Thoracic aorta (tissue), 2 donors: ENCODE measurements around the gene ELF3. TPM values are rescaled to one million over a fixed set of nuclear protein-coding genes. Genes with fewer than 3 reads are reported as not detected.

Experiments used
- ATAC-seq: fragments of 150-250 bp; one replicate; pipeline ENCODE4 v1.8.0; 2017; ENCODE audit warnings: low read depth; ENCODE audit not compliant: insufficient number of reproducible peaks, low FRiP score
- DNase-seq: peaks from one replicate; pipeline ENCODE4 v3.0.0-alpha.2; 2020; ENCODE audit warnings: low spot score
- H3K27ac ChIP-seq, 2 donors: fragments of 200-600 bp; sonication (generic); 1 replicate in 1 of 2; 2 replicates in 1 of 2; pipeline ENCODE4 v1.5.1; 2016; ENCODE audit warnings: mild to moderate bottlenecking in 2 of 2, moderate library complexity in 2 of 2
- H3K27me3 ChIP-seq: fragments of 200-600 bp; sonication (generic); replicated peaks from 2 replicates; pipeline ENCODE4 v1.6.0; 2016; ENCODE audit warnings: mild to moderate bottlenecking; ENCODE audit not compliant: insufficient read depth
- H3K36me3 ChIP-seq: fragments of 200-600 bp; sonication (generic); one replicate; pipeline ENCODE4 v1.5.1; 2016
- H3K4me1 ChIP-seq, 2 donors: fragments of 200-600 bp; sonication (generic); 1 replicate in 1 of 2; 2 replicates in 1 of 2; pipeline versions ENCODE4 v1.5.1 to v1.6.0; 2016; ENCODE audit warnings: low read depth in 2 of 2, mild to moderate bottlenecking in 1 of 2; ENCODE audit not compliant: control insufficient read depth in 1 of 2
- H3K4me3 ChIP-seq: fragments of 200-600 bp; sonication (generic); 2 replicates; pipeline ENCODE4 v1.5.1; 2016; ENCODE audit warnings: mild to moderate bottlenecking
- H3K9me3 ChIP-seq: fragments of 200-600 bp; sonication (generic); 2 replicates; pipeline ENCODE4 v1.5.1; 2016
- total RNA-seq, 2 donors: library from RNA; depleted of rRNA; stranded (reverse); fragments of >200 nt; gene quantifications; one replicate each; pipeline versions ENCODE4 v1.1.0 to v1.2.3, GENCODE V29; 2016
- TF ChIP-seq, protein P1 (sequence below): fragments of 200-600 bp; sonication (generic); IDR thresholded peaks from one replicate; pipeline ENCODE4 v1.5.1; 2019; ENCODE audit warnings: antibody characterized with exemption

The ELF3 gene
- total RNA-seq, 2 donors from 2014 or later = 0.95 to 4.9 TPM

DNA sequence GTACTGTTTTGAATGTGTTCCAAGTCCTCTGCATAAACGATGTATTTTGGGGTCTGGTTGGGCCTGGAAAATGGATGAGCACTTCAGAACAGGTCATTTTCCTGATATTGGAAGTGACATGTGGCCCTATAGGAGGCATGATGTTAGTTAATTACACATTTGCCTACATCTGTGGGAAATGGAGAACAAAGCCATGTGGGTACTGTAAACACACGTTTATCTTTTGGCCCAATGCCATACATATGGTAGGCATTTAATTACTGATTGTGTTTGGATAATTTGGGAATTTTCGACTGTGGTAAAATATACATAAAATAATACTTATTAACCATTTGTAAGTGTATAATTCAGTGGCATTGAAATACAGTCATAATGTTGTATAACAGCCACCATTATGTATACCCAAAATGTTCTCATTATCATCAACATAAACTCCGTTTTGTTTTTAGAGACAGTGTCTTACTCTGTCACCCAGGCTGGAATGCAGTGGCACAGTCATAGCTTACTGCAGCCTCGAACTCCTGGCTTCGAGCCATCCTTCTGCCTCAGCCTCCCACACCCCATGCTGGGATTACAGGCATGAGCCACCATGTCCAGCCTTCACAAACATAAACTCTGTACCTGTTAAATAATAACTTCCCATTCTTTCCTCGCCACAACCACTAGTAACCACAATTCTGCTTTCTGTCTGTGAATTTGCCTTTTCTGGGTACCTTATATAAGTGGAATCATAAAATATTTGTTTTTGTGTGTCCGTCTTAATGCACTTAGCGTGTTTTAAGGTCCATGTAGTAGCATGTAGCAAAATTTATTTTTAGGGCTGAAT is 39.8 kb upstream of the ELF3 start:
- Histone ChIP-seq H3K27me3 (no peaks in the 10 kb centered on the region), H3K4me1 (peaks cover 11 to 12% of the 10 kb centered on the region in 2 donors), H3K36me3 (peaks cover 30% of the 10 kb centered on the region), H3K9me3 (no peaks in the 10 kb centered on the region), H3K27ac (no peak overlapping the region), H3K4me3 (no peak overlapping the region)
- ATAC-seq = no peak
- no peak for DNase-seq
- TF ChIP-seq, protein P1, sequence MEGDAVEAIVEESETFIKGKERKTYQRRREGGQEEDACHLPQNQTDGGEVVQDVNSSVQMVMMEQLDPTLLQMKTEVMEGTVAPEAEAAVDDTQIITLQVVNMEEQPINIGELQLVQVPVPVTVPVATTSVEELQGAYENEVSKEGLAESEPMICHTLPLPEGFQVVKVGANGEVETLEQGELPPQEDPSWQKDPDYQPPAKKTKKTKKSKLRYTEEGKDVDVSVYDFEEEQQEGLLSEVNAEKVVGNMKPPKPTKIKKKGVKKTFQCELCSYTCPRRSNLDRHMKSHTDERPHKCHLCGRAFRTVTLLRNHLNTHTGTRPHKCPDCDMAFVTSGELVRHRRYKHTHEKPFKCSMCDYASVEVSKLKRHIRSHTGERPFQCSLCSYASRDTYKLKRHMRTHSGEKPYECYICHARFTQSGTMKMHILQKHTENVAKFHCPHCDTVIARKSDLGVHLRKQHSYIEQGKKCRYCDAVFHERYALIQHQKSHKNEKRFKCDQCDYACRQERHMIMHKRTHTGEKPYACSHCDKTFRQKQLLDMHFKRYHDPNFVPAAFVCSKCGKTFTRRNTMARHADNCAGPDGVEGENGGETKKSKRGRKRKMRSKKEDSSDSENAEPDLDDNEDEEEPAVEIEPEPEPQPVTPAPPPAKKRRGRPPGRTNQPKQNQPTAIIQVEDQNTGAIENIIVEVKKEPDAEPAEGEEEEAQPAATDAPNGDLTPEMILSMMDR = no peak

DNA sequence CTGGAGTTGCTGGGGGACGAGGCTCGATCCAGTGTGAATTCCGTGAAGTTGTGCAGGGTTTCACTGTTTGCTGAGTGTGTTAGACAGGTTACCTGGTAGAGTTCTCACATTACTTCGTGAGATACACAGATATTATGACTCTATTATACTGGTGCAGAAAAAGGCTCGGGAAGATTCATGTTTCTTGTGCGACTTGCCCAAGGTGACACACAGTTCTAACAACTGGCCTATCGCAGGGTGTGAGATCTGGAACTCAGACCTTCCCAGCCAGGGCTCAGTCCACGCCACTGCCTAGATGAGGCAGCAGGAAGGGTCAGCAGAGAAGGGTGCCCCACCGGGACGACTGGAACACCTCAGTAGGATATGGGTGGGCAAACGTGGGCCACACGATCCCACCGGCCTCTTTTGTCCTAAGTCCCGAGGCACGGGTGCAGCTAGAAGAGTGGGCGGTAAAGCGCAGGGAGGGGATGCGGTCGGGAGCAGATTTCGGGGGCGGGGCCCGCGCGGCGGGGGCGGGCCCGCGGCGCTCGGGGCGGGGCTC is 28.2 kb upstream of the ELF3 start:
- Histone ChIP-seq H3K36me3 (no peaks in the 10 kb centered on the region), H3K9me3 (no peaks in the 10 kb centered on the region), H3K4me3 (peak overlapping the region; percentile 99), H3K27me3 (no peaks in the 10 kb centered on the region), H3K27ac (peak overlapping the region; percentile 84 to 93), H3K4me1 (peaks cover 11 to 24% of the 10 kb centered on the region in 2 donors)
- no peak for DNase-seq
- TF ChIP-seq, protein P1 = no peak
- no peak for ATAC-seq

DNA sequence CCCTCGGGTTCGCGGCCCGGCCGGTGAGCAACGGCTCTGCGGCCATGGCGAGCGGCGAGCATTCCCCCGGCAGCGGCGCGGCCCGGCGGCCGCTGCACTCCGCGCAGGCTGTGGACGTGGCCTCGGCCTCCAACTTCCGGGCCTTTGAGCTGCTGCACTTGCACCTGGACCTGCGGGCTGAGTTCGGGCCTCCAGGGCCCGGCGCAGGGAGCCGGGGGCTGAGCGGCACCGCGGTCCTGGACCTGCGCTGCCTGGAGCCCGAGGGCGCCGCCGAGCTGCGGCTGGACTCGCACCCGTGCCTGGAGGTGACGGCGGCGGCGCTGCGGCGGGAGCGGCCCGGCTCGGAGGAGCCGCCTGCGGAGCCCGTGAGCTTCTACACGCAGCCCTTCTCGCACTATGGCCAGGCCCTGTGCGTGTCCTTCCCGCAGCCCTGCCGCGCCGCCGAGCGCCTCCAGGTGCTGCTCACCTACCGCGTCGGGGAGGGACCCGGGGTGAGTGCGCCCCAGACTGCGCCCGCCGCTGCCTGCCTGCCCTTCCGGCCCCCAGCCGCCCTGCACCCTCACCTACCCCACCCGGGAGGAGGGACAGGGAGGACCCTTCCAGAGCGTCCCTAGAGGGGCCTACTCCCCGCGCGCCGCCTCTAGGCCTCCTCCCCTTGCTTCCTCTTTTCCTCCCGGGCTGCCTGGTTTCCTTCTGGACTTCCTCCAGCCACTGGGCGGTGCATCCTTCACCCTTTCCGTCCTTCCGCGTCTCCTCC is 27.6 kb upstream of the ELF3 start, which contains the start of gene RNPEP:
TSS of gene RNPEP (plus strand) at position 26 of the 757 bp plus-strand sequence. CDS start at position 45, 19 bp downstream.
- Histone ChIP-seq H3K36me3 (no peaks in the 10 kb centered on the region), H3K9me3 (no peaks in the 10 kb centered on the region), H3K4me3 (peak within 1 kb of the TSS; percentile 99), H3K27me3 (no peaks in the 10 kb centered on the region), H3K27ac (peak within 1 kb of the TSS; percentile 84 to 93), H3K4me1 (peaks cover 11 to 24% of the 10 kb centered on the region in 2 donors)
- TF ChIP-seq, protein P1 = no peak
- ATAC-seq (peak; percentile 68), DNase-seq (no peak)

DNA sequence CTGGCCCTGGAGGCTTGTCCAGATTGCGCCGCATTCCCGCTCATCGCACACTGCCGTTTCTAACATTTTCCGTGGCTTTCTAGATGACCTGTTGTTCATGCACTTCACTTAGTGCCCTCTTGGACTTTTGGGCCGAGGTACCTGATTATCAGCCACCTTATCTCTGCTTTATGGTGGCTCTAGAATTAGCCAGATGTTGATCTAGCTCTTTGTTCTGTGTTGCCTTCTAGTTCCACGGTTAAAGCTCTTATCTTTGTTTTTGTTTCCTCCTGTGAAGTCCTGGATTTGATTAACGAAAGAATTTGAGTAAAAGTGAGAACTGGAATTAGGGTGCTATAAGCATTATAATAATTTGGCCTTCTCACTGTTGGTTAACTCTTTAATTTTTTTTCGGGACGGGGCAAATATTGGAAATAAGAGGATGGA is 27.0 kb upstream of the ELF3 start:
- H3K9me3 ChIP-seq = no peaks in the 10 kb centered on the region
- no peaks in the 10 kb centered on the region for H3K36me3 ChIP-seq
- H3K27me3 ChIP-seq = no peaks in the 10 kb centered on the region
- ATAC-seq (no peak), DNase-seq (no peak)
- H3K4me1 ChIP-seq = peaks cover 11 to 24% of the 10 kb centered on the region in 2 donors
- H3K27ac ChIP-seq = peak overlapping the region; percentile 84 to 93
- peak overlapping the region; percentile 99 for H3K4me3 ChIP-seq
- TF ChIP-seq, protein P1 = no peak

DNA sequence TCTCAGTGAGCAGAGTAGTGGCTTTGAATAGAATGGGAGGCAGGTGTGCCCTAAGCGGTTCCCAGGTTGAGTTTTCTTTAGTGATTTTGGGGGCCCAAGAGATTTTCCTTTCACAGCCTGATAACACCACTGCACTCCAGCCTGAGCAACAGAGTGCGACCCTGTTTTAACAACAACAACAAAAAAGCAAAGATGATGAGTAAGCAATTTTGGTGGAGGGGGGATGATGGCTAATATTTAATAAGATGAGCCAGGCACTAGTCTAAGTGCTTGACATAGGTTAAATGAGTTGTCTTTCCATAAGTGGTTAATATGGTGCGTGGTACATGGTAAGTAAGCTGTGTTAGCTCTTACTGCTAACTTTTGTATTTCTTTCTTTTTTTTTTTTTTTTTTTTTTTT is 25.9 kb upstream of the ELF3 start:
- TF ChIP-seq, protein P1 = no peak
- H3K27ac ChIP-seq = no peak overlapping the region
- ATAC-seq = no peak
- peaks cover 11 to 24% of the 10 kb centered on the region in 2 donors for H3K4me1 ChIP-seq
- H3K36me3 ChIP-seq = peaks cover 3% of the 10 kb centered on the region
- H3K27me3 ChIP-seq = no peaks in the 10 kb centered on the region
- H3K9me3 ChIP-seq = no peaks in the 10 kb centered on the region
- H3K4me3 ChIP-seq = no peak overlapping the region
- no peak for DNase-seq
